22Rv1 (cell line): ENCODE measurements around the gene AGAP9.
"Not testable (repeated sequence)": the region's sequence is repeated elsewhere in the genome, so short reads cannot be mapped to it uniquely, and the experiment has no call there.

Experiments
- H3K27ac ChIP-seq: fragments of 450-650 bp; 2 replicates; pipeline ENCODE4 v1.5.1; 2017
- TF ChIP-seq, protein P1 (sequence below): fragments of 450-650 bp; IDR thresholded peaks from 2 replicates; pipeline ENCODE4 v1.5.1; 2017; ENCODE audit warnings: mild to moderate bottlenecking

The AGAP9 gene

DNA sequence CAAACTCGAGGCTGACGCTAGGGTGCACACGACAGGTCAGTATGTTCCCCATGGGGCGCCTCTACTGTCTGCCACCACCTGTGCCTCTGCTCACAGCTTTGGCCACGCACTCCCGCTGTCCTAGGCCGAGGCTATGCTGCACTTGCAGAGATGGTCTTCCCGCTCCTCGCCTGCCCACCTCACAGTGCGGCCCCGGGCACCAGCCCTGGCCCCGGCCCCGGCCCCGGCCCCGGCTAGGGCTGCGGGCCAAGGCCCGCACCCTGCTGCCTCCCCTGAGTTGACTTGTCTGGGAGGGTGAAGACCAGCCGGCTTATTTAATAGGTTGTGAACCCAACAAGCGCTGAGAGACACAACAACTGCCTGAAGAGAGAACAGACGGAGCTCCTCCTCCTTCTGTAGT is at the start of gene AGAP9:
AGAP9 (minus strand) TSS at position 164 of the 400 bp plus-strand sequence; CDS start at position 52, 112 bp downstream.
- not testable (repeated sequence) for H3K27ac ChIP-seq

DNA sequence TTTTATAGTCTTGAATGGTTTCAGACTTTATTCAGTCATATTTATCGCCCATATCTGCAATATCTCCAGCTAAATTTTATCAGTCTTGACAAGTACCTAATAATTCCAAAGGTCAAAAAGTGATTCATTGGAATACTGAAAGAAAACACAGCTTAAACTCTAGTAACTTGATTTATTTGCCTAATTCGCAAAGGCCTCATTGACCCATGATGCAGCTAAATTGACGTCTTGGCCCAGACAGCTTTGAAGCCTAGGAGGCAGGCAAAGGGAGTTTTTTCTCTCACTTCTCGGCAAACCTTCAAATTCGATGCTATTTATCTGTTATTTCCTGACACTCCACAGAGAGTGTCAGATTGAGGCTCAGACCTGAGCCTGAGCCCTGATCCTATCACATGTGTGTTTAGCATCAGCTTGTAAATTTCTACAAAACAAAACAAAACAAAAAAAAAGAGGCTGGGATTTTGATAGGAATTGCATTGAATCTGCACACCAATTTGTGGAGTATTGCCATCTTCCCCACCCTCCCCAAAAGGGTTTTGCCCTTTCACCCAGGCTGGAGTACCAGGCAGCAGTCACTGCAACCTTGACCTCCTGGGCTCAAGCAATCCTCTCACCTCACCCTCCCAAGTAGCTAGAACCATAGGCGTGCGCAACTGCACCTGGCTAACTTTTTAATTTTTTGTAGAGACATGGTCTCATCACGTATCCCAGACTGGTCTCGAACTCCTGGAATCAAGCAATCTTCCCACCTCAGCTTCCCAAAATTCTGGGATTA is 47.9 kb upstream of the AGAP9 start:
- H3K27ac ChIP-seq = not testable (repeated sequence)

DNA sequence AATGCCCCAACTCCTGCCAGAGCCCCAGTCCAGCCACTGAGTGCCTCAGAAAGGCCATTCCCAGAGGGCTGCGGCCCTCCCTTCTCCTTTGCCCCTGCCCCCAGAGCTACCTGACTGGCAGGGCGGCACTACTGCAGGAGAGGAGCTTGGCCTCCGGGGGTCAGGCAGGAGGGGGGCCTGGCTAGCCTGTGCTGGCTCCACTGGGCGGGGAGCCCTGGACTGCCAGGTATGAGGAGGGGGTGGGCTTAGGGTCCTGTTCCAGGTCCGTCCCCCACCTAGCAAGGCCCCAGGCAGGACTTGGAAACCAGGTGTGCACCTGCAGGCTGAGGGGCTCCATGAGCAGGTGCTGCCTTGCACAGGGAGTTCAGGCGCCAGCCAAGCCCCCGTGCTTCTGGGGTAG is 43.3 kb upstream of the AGAP9 start:
- H3K27ac ChIP-seq = not testable (repeated sequence)

DNA sequence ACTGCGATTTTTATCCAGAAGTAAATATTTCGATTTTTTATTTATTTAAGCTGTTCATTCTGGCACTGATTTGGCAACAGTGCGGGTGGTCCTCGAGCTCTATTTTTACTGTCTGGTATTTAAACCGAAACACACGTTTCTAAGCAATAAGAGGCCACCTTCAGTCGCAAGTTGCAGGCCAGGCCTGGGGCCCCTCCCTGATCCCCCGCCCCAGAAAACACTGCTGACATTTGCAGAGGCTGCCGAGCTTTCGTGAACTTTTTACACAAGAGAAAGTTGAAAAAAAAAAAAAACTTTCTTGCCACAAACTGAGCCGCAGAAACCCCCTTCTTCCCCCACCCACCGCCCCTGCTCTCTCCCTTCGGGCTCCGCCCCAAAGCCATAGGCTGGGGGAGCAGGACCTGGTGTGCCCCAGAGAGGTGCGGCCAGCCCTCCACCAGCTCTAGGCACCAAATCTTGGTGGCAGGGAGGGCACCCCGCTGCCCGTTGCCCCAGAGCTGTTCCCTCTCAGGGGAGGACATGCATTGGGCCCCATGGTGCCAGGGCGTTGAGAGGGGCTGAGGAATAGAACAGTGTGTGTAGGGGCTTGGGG is 42.8 kb upstream of the AGAP9 start:
- H3K27ac ChIP-seq = not testable (repeated sequence)

DNA sequence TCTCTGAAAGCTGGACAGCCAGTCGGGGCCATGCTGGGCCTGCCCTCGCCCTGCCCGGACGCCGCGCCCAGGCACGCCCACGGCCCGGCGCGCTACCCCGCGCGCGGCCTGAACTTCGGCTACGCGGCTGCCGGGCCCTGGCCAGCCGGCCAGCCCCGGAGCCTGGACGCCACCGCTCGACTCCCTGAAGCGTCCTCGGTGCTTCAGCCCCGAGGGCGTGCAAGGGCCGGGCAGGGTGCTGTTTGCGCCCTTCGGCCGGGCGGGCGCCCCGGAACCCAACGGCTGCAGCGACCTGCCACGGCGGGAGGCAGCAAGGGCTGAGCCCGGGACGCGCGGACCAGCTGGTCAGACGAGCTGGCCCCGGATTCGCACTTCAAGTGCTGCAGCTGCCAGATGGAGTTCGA is 42.1 kb upstream of the AGAP9 start:
- H3K27ac ChIP-seq = not testable (repeated sequence)

DNA sequence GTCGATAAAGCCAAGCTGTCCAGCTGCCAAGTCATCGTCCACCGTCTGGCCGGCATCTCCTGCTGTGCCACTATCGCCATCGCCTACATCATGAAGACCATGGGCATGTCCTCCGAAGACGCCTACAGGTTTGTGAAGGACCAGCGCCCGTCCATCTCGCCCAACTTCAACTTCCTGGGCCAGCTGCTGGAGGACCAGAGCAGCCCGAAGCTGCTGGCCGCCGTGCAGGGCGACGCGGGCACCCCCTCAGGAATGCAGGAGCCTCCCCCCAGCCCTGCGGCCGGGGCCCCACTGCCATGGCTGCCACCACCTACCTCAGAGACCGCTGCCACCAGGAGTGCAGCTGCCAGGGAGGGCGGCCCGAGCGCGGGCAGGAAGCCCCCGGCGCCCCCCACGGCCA is 41.5 kb upstream of the AGAP9 start:
- H3K27ac ChIP-seq = not testable (repeated sequence)

DNA sequence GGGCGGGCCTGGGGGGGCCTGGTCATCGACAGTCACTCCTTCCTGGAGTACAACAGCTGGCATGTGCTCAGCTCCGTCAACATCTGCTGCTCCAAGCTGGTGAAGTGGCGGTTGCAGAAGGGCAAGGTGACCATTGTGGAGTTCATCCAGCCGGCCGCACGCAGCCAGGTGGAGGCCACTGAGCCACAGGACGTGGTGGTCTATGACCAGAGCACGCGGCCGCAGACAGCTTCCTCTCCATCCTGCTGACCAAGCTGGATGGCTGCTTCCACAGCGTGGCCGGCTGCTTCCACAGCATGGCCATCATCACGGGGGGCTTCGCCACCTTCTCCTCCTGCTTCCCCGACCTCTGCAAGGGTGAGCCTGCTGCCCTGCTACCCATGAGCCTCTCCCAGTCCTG is 40.9 kb upstream of the AGAP9 start:
- not testable (repeated sequence) for H3K27ac ChIP-seq

DNA sequence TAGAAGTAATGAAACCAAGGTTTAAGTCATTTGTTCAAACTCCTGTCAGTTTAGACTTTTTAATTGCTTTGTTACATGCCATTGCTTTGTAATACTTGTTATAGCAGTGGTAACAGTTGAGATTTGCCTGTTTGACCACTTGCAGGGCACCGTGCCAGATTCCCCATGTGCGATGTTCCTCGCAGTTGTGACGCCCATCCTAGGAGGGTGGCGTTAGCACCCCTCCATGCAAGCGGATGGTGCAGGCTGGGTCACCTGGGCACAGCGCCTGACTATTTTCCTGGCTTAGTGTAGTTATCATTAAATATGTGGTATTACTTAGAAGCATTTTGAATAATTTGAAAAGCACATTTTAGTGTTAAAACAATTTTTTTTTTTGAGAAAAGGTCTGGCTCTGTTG is 37.0 kb upstream of the AGAP9 start:
- H3K27ac ChIP-seq = not testable (repeated sequence)

DNA sequence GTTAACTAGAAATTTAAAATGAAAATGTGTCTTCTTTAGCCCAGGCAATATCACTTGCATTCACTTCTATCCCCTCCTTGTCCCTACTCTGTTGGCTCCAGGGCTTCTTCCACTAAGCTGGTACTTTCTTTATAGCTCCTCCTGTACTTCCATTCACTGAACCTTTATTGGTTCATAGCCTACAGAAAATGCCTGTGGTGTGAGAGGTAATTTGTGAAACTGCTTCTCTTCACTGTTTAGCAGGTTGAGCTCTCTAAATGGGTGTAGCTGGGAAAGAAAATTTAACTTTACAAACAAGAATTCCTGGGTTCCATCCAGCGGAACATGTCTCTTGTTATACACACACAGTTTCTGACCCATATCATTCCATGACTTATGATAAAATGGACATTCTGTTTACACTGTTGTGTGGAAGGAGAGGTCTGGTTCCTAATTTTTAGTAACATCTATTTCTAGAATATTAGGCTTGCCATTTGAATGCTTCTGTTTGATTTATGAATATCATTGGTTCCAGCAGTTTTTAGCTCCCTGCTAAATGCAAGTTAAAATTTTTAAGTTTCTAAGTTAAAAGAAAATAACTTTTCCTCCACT is 36.4 kb upstream of the AGAP9 start:
- H3K27ac ChIP-seq = not testable (repeated sequence)

DNA sequence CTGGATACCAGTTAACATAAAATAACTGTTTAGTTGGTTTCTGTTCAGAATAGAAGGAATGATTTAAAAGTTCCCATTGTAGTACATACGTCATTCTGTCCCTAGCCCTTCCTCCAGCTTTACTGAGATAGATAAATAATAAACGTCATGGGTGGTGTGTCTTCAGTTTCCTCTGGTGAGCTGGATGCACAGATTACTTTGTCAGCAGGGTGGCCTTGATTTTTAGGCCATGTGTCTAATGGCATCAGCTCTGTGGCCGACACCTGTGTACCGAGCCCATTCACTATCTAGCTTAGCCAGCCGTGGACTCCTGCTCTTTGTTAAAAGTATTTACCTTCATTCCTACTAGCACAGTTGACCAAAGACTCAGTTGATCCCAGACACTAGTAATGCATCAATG is 34.7 kb upstream of the AGAP9 start:
- peak overlapping the region; percentile 88 for H3K27ac ChIP-seq

DNA sequence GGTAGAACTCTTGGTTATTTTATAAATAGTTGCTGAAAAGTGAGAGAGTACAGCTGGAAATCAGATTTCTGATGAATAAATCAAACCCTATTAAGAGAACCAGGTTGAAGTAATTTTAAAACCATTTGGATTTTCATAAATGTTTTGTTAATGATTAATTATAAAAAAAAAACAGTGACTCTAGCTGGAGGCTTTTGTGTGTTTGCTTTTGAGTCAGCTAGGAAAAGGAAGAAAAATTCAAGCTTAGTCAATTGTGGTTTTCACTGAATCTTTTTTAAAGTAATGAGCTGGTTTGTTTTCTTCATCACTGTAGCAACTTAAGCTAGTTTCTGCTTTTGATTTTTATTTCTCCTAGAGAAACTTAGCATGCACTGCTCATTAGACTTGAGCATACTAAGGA is 34.2 kb upstream of the AGAP9 start:
- peak overlapping the region; percentile 88 for H3K27ac ChIP-seq

DNA sequence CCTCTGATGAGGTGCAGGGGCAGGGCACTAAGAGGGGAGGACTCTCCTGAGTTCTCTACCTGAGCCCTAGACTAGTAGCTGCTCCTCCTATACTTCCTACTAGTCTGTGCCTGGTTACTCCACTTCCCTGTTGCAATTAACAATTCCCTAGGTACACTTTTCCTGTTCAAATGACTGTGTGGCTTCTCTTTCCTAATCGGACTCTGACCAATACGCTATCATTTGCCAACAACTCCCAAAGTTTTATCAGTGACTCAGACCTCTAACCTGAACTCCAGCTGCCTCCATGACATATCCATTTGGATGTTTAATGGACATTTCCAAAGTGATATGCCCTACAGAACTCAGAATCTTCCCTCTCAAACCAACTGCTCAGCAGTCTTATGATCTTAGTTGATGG is 31.9 kb upstream of the AGAP9 start:
- not testable (repeated sequence) for H3K27ac ChIP-seq

DNA sequence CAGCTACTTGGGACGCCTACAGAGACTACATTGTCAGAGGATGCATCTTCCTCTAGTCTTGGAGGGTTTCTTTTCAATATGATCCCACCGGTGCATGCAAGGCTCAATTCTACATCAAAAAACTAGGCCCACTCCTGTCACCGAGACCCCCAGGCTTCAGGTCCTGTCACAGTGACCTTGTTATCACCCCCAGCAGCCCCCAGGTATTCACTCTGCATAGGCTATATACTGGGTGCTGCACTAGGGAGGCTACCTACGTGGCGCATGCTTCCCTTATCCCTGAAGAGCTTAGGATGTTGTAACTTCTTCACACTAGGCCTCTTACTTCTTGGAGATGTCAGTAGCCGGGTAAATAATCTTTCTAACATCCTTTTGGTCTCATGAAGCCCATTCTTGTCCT is 31.1 kb upstream of the AGAP9 start:
- H3K27ac ChIP-seq = not testable (repeated sequence)

DNA sequence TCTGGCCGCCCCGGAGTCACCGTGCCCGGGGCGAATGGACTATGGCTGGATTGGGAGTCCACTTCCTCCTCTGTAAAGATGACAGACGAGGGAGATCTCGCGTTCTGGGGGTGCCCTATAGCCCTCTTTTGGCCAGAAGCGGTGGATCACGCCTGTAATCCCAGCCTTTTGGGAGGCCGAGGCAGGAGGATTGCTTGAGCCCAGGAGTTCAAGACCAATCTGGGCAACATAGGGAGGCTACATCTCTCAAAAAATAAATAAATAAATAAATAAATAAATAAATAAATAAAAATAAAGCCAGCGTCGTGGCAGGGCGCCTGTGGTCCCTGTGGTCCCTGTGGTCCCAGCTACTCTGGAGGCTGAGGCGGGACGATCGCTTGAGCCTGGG is 30.4 kb upstream of the AGAP9 start:
- H3K27ac ChIP-seq = peak overlapping the region; percentile 82

DNA sequence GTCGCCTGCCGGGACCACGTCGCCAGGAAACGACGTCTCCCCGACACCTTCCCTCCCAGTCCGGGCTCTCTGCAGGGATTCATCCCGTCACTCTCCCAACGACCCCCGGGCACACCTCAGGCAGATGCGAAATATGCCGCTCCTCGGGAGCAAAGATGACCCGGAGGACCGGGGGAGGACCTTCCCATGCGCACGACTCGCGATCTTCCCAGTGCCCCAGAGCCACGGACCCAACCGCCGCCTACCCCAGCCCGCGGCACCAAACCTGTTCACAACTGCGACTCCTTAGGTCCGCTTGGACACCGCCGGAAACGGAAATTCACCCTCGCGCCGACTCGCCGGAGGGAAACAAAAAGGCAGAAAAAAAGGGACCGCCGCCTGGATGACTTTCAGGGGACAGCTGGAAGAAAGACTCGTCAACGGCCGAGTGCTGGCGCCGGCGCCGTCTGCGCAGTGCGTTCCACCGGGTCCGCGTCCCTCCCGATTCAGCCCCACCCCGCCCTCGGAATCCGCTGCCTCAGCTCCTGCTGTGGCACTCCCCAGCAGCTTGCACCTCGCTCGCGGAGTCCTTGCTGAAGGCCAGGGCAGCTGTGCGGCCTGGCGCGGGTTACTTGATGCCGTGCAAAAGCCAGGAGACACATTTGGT is 29.9 kb upstream of the AGAP9 start:
- peak overlapping the region; percentile 82 for H3K27ac ChIP-seq

DNA sequence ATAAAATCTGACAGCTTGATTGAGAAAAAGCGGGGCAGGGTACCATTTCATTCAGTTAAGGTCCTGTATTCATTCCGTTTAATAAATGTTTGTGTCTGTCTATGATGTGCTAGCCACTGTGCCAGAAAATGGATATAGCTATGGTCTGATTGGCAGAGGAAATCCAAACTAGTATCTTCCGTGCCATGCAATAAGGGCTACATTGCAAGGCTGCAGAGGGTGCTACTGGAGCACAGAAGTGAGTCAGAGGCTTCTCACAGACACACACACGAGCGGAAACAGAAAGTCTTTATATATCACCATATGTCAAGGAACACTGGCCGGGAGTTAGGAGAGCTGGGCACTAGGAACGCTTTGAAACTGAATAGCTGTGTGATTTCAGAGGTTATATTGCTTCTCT is 29.3 kb upstream of the AGAP9 start:
- TF ChIP-seq, protein P1, sequence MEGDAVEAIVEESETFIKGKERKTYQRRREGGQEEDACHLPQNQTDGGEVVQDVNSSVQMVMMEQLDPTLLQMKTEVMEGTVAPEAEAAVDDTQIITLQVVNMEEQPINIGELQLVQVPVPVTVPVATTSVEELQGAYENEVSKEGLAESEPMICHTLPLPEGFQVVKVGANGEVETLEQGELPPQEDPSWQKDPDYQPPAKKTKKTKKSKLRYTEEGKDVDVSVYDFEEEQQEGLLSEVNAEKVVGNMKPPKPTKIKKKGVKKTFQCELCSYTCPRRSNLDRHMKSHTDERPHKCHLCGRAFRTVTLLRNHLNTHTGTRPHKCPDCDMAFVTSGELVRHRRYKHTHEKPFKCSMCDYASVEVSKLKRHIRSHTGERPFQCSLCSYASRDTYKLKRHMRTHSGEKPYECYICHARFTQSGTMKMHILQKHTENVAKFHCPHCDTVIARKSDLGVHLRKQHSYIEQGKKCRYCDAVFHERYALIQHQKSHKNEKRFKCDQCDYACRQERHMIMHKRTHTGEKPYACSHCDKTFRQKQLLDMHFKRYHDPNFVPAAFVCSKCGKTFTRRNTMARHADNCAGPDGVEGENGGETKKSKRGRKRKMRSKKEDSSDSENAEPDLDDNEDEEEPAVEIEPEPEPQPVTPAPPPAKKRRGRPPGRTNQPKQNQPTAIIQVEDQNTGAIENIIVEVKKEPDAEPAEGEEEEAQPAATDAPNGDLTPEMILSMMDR = peak; percentile 25; the same call in 1 of the 2 replicates
- peak overlapping the region; percentile 82 for H3K27ac ChIP-seq

DNA sequence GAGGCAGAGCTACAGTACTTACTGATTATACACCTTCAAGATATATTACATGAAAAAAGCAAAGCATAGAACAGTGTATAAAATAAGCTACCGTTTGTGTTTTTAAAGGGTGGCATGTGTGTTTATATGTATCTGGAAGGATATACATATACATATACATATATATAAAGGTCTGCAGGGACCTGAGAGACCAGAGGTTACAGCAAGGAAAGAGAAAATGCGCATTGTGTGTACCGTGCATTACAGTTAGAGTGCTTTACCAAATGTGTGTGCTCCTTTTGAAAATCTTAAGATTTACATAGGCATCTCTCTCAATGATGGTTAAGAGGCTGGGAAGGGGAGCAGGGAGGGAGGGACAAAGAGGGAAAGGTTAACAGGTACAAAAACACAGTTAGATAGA is 23.8 kb upstream of the AGAP9 start:
- H3K27ac ChIP-seq = not testable (repeated sequence)

DNA sequence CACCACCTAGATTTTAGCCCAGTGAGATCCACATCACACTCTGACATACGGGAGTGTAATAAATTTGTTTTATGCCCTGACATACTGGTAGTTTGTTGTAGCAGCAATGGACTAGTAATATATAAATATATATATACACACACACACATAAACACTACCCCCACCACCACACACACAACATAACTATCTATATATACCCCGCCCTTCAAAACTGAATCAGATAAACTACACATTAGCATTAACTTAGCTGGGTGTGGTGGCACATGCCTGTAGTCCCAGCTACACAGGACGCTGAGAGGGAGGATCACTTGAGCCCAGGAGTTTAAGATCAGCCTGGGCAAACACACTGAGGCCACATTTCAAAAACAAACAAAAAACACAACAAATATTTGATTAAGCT is 13.0 kb upstream of the AGAP9 start:
- not testable (repeated sequence) for H3K27ac ChIP-seq

DNA sequence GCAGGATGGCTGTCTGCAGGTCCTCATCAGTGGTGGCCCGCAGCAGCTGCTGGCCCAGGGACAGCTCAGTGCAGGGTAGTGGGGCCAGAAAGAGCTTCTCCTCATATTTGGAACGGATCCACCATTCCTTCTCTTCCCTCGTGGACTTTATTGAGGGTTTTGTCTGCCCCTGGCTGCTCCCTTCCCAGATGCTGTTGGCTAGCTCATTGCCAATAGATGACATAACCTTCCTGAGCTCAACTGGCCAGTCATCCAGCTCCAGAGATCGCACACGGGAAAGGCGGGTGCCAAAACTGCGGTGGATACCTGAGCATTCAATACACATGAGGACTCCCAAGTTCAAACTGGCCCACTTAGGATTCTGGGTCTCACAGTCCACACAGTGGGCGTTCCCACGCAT is 21.1 kb downstream of the AGAP9 start:
- not testable (repeated sequence) for H3K27ac ChIP-seq

DNA sequence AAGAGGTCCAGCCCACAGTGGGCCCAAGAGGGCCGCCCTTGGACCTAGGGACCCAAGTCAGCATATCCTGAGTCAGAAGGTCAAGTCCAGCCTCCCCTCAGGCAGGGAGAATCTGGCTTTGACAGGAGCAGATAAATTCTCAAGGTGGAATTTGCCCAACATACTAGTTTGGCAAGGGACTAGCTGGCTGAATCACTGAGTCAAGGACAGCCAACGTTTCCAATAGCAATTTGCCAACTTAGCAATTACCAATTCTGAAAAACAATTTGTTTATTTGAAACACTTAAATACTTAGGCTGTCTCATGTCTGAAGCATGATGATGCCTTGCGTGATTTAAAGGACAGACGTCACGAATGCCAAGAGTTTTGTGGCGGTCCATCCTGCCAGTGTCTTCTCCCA is 29.2 kb downstream of the AGAP9 start:
- H3K27ac ChIP-seq = not testable (repeated sequence)

DNA sequence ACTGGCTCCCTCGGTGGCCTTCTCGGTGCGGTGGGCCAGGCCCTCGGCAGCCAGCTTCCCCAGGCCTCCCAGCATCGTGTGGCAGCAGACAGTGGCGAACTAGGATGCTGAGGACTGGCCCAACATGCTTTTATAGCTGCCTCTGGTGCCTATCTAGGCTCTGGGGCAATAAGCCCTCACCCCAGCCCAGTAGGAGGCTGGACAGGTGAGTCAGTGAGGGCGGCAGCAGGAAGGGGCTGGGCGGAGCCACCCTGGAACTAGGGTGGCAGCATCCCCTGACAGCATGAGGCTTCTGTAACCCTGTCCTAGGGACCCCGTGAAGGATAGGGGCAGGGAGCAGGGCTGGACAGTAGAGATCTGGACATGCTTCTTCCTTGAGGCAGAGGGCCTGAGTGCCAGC is 31.8 kb downstream of the AGAP9 start, which contains the start of gene FAM25G:
FAM25G (minus strand) TSS at position 101 of the 400 bp plus-strand sequence; CDS start at position 75, 26 bp downstream.
- H3K27ac ChIP-seq = not testable (repeated sequence)
